GM12891 (cell line): ENCODE results near the gene PSG4.
"Not testable (repeated sequence)": the region's sequence is repeated elsewhere in the genome, so short reads cannot be mapped to it uniquely, and the experiment has no call there.

Experiments
- POLR2A ChIP-seq: IDR thresholded peaks from 2 replicates; pipeline ENCODE4 v1.6.1; 2011; ENCODE audit warnings: low read depth, low read length, control low read depth
- POLR2AphosphoS5 ChIP-seq: IDR thresholded peaks from 2 replicates; pipeline ENCODE4 v1.6.1; 2011; ENCODE audit warnings: low read depth, low read length, control low read depth
- POU2F2 ChIP-seq: IDR thresholded peaks from 2 replicates; pipeline ENCODE4 v1.6.1; 2011; ENCODE audit warnings: low read depth, mild to moderate bottlenecking, control low read depth, low read length, moderate library complexity
- SPI1 ChIP-seq: IDR thresholded peaks from 2 replicates; pipeline ENCODE4 v1.6.1; 2011; ENCODE audit warnings: low read depth, low read length, control low read depth
- TAF1 ChIP-seq: IDR thresholded peaks from 2 replicates; pipeline ENCODE4 v1.6.1; 2011; ENCODE audit warnings: low read depth, low read length, control low read depth

- not testable (repeated sequence) for TF ChIP-seq POLR2A, POLR2AphosphoS5, TAF1, SPI1, POU2F2
Measured at GRCh38 chr19:43179569-43180147, 25.8 kb downstream of the PSG4 start.
